ENCODE results near the gene CACNA1C. TPM values are rescaled to one million over a fixed set of nuclear protein-coding genes. Genes with fewer than 3 reads are reported as not detected.

CACNA1C gene
- total RNA-seq, 2 donors from 2014 or later, result 0.84 to 10.2 TPM

DNA sequence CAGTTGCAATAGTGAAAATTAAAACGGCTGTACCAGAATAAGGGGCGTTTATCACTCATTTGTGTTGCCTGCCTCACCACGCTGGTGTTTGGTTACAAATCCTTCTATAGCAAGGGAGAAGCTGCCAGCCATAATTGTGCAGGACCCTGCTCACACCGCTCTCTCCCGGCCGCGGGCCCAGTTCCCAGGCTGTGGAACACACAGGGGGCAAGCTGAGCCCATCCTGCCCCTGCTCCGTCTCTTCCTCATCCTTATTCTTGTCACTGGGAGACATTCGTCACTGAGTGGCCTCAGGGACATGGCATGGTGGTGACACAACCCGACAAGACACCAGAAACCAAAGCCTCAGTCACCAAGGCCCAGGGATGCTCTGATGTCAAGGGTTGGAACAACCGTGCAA, 625.6 kb downstream of the CACNA1C start:
- intact Hi-C loops (cut with DNase I), result no loop called here

DNA sequence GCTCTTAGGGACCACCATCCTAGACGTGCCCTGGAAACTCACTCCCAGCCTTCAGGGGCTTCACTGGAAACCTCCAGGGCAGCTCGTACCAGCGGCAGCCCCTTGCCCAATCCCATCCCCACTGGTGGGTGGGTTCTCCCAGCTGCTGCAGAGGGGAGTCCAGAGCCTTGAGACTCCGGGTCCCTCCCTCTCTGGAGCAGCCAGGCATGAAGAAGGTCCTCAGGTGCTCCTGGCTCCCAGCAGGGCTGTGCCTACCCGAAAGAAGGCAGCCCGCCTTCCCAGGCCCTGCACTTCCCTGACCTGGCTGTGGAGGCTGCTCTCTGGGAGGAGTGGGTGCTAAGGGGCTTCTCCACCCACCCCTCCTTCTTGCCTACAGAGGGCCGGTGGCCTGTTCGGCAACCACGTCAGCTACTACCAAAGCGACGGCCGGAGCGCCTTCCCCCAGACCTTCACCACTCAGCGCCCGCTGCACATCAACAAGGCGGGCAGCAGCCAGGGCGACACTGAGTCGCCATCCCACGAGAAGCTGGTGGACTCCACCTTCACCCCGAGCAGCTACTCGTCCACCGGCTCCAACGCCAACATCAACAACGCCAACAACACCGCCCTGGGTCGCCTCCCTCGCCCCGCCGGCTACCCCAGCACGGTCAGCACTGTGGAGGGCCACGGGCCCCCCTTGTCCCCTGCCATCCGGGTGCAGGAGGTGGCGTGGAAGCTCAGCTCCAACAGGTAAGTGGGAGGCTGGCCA, 626.5 kb downstream of the CACNA1C start:
- no peak overlapping the region for H3K27ac ChIP-seq
- intact Hi-C loops (cut with DNase I), result no loop called here

More for the DNA sequence above, 625.6 kb downstream of the CACNA1C start:
- H3K9ac ChIP-seq (ENCODE audit: low read depth in 2 of 2, low read length in 2 of 2), result no peak overlapping the region
- no peak for DNase-seq
- H3K27me3 ChIP-seq, result no peaks in the 10 kb centered on the region
- no peak overlapping the region for H3K27ac ChIP-seq
- no peaks in the 10 kb centered on the region for H3K4me1 ChIP-seq
- H3K4me3 ChIP-seq, result no peak overlapping the region
- TF ChIP-seq, protein P1, sequence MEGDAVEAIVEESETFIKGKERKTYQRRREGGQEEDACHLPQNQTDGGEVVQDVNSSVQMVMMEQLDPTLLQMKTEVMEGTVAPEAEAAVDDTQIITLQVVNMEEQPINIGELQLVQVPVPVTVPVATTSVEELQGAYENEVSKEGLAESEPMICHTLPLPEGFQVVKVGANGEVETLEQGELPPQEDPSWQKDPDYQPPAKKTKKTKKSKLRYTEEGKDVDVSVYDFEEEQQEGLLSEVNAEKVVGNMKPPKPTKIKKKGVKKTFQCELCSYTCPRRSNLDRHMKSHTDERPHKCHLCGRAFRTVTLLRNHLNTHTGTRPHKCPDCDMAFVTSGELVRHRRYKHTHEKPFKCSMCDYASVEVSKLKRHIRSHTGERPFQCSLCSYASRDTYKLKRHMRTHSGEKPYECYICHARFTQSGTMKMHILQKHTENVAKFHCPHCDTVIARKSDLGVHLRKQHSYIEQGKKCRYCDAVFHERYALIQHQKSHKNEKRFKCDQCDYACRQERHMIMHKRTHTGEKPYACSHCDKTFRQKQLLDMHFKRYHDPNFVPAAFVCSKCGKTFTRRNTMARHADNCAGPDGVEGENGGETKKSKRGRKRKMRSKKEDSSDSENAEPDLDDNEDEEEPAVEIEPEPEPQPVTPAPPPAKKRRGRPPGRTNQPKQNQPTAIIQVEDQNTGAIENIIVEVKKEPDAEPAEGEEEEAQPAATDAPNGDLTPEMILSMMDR (IDR thresholded peaks at IDR 0.05), result no peak
- no peaks in the 10 kb centered on the region for H3K36me3 ChIP-seq
- H3K9me3 ChIP-seq, result no peaks in the 10 kb centered on the region

DNA sequence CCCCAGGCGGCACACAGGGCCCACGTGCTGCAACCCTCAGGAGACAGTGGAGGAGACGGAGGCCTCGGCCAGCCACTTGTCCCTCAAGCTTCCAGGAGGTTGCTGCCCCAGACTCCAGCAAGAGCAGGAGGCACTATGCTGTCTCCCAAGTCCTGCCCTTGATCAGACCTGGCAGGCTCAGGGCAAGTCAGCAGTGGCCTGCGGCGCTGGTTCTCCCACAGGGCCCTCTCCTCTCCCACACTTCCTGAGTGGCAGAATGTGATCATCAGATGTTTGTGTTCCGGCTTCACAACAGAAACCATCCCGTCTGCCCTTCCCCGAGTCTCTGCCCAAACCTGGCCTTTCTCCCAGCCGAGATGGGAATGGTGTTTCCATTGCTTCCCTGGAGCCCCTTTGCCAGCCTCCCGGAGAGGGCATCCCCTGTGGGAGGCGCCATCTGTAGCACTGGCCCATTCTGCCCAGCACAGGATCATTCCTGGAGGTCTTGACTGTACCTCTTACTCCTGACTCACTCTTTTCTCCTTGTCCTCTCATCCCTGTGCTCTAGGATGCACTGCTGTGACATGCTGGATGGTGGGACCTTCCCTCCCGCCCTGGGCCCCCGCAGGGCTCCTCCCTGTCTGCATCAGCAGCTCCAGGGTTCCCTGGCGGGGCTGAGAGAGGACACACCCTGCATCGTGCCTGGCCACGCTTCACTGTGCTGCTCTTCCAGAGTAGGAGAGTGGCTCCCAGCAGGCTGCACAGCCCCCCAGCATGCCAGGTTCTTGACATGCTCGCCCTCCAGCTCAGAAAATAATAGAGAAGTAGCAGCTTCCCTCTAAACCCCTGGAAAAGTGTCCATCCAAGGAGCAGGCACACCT, 627.3 kb downstream of the CACNA1C start:
- no peaks in the 10 kb centered on the region for H3K36me3 ChIP-seq
- H3K4me1 ChIP-seq, result no peaks in the 10 kb centered on the region
- TF ChIP-seq, protein P1 (IDR thresholded peaks at IDR 0.05), result no peak
- H3K27me3 ChIP-seq, result no peaks in the 10 kb centered on the region
- intact Hi-C loops (cut with DNase I), result loop anchor here (10.0 kb wide), 1 partner anchor 105 kb away; no protein-coding TSS in a partner anchor
- H3K4me3 ChIP-seq, result no peak overlapping the region
- H3K9ac ChIP-seq (ENCODE audit: low read depth in 2 of 2, low read length in 2 of 2), result no peak overlapping the region
- H3K27ac ChIP-seq, result no peak overlapping the region
- H3K9me3 ChIP-seq, result no peaks in the 10 kb centered on the region
- DNase-seq, result no peak

More for the DNA sequence above, 626.5 kb downstream of the CACNA1C start:
- TF ChIP-seq, protein P1 (IDR thresholded peaks at IDR 0.05), result no peak
- Histone ChIP-seq H3K9ac (ENCODE audit: low read depth in 2 of 2, low read length in 2 of 2) (no peak overlapping the region), H3K4me3 (no peak overlapping the region), H3K4me1 (no peaks in the 10 kb centered on the region), H3K27me3 (no peaks in the 10 kb centered on the region), H3K36me3 (no peaks in the 10 kb centered on the region), H3K9me3 (no peaks in the 10 kb centered on the region)
- DNase-seq, result no peak

DNA sequence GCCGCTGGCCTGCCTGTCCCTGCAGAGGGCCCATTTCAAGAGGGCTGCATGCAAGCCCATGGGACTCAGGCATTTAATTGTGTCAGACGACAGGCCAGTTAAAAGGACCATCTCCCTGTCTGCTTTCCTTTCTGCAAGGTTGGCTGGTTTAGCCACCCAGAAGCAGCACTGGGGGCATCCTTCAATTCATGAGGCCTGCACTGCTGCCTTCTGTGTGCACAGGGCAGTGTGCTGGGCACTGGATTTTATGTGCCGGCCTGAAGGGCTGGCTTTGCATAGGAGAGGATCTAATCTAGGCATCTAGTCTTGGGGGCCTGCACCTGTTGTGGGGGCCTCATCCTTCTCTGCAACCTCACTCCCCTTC, 627.9 kb downstream of the CACNA1C start:
- no peak for DNase-seq
- no peak overlapping the region for H3K4me3 ChIP-seq

More for the DNA sequence above, 627.9 kb downstream of the CACNA1C start:
- Histone ChIP-seq H3K27me3 (no peaks in the 10 kb centered on the region), H3K9me3 (no peaks in the 10 kb centered on the region), H3K9ac (ENCODE audit: low read depth in 2 of 2, low read length in 2 of 2) (no peak overlapping the region), H3K4me1 (no peaks in the 10 kb centered on the region), H3K36me3 (no peaks in the 10 kb centered on the region), H3K27ac (no peak overlapping the region)
- TF ChIP-seq, protein P1 (IDR thresholded peaks at IDR 0.05), result no peak
- intact Hi-C loops (cut with DNase I), result loop anchor here (10.0 kb wide), 1 partner anchor 104 kb away; no protein-coding TSS in a partner anchor
